Stimulated activated CD4-positive, alpha-beta T cell treated with anti-CD3 and anti-CD28 coated beads, Interleukin-4, amount 100 ng/mL, for 1 hour (primary cell): ENCODE measurements around the gene DEGS2.
A peak's percentile ranks its signal among the peaks of the same experiment; 100 is the strongest.

Source experiments
- DNase-seq: peaks from one replicate; pipeline ENCODE4 v3.0.0-alpha.2; 2020

DEGS2 gene

GRCh38 chr14:100108042-100108825 lies 51.2 kb downstream of the DEGS2 start:
- peak; percentile 91 for DNase-seq

DNA sequence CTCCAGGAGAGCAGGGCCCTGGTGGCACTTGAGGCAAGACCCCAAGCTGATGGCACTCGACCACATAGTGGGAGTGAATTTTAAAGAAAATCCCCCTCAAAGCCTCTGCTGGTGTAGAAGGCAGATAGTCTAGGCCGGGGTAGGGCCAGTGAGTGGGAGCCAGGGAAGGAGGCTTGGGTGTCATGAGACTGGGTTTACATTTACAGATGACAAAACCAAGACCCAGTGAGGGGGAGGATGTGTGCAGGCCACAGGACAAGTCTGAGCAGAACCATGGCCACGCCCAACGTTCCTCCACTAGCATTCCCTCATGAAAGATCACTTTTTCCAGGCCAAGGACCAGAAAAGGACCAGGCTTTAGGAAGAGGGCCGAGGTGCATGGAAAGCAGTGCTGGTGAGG lies 52.2 kb downstream of the DEGS2 start:
- DNase-seq = no peak

DNA sequence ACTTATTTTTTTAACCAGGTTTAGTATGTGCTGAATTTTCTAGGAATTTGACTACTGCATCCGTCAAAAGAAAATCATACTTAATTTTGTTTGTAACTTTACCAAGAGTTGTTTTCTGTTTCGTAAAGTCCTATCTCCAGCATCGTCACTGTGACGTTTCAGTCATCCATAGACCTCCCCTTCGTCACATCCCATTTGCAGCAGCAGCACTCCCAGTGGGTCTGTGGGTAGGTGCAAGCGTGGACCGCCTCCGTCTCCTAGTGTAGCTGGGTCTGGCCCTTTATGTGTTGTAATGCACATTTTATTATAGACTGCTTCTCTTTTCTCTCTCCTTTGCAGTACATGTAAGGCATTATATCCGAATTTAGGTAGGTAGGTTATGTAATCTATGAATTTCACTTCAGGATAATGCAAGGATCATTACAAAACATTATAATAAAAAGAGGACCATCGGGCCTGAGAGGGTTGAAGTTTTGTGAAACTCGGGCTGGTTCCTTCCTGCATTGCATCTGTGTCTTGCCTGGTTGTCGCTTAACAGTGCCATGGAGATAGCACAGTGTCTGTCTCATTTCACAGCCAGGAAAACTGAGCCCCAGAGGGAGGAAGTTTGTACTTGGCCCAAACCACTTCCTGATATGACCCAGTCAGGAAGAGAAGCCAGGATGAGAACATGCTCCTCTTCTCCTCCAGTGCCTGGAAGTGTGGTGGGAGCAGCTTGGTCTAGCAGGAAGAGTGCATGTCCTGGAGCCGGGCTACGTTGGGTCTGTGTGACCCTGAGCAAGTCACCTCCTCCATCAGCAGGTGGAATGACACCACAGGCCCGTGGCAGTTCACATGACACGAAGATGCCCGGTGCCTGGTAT lies 53.0 kb downstream of the DEGS2 start:
- DNase-seq = peak; percentile 53

DNA sequence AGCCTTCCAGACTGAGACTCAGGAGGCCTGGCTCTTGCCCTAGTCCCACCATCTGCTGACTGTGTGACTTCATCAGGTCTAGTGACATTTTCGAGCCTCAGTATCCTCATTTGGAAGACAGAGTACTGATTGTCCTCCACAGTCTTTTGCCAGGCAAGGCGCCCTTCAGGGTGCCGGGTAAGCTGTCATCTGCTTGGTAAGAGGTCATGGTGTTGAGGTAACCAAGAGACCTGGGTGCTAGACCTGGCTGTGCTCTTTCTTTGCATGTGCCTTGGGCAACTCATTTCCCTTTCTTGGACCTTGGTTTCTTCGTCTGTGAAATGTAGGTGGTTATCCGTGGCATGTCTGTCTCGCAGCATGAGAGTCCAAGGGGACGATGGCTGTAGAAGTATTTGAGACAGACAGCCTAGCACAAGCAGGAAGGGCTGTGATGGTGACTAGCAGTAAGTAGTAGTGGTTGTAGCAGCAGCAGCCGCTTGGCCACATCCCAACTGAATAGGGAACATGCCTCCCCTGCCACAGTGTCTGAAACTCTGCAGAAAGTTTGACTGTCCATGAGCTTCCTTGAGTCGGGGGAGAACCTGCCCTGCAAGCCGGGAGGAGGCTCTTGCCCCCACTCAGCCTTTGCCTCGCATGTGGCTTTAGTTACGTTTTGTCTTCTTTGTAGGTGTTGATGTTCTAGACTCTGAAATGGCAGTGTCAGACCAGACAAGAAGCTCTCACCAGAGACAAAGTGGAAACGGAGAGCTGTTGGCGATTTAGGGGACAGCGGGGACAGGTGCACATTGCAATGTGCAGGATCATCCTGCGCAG lies 53.9 kb downstream of the DEGS2 start:
- no peak for DNase-seq

- no peak for DNase-seq
These were observed 54.7 kb downstream of the DEGS2 start for GRCh38 chr14:100104523-100105300.

DNA sequence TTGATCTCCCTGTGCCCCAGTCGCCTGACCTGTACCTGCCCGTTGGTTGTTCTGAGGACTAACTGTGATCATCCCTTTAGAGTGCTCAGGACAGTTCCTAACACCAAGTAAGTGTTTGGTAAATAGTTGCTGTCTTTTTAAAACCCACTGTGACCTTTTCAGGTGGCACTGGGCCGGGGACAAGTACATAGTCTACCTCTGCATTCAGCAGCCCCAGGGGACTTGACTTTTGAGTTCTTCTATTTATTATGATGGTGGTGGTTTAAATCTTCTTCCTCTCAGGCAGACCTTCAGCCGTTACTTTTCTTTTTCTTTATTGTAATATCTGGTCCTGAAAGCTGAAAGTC lies 55.5 kb downstream of the DEGS2 start:
- no peak for DNase-seq

- DNase-seq = peak; percentile 39
These were observed 56.0 kb downstream of the DEGS2 start for GRCh38 chr14:100103250-100104005.

DNA sequence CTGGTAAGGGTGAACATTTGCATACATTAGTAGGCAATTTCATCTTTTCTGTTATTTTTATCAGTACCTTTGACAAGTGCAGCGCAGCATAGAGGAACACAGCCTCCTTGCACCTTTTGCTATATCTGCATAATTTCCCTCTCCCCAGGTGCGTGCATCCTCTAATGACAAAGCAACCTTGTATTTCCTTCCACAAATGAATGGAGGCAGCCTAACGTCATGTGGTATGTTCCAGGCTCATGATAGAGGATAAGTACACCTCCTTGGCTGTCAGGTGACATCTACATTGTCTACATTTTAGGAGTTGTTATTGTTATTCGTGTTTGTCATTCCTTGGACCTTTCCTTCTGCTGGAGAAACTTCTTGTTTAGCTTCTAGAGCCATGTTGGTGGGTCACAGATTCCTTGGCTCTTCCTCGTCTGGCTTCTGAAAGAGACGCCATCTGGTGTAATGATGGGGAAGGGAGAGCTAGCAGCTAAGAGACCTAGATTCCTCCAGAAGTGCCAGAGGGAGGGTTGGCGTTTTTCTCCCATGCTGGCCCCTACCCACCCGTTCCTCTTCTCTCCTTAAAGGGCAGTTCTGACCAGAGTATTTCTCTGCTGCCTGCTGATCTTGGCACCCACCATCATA lies 57.2 kb downstream of the DEGS2 start:
- no peak for DNase-seq

GRCh38 chr14:100100032-100100703 lies 59.3 kb downstream of the DEGS2 start:
- no peak for DNase-seq

DNA sequence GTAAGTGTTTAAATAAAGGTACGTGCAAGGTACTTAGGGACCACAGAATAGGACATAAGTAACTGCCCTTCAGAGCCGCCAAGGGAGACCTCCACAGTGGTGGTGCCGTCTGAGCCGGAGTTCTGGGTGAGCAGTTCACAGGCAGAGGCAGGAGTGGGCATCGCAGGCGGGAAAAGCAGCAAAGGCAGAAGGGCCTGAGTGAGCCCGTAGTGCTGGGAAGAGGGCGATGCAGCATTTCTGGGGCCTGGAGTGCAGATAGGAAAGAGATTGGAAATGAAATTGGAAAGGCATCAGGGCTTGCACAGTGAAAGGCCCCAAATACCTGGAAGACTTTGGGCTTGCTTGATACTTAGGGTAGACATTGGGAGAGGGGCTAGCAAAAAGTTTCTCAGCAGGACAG lies 61.3 kb downstream of the DEGS2 start:
- DNase-seq = no peak

- no peak for DNase-seq
These were observed 62.8 kb downstream of the DEGS2 start for GRCh38 chr14:100096656-100097055.
